NAMALWA (cell line): ENCODE results near the gene SMIM24.
A peak's percentile ranks its signal among the peaks of the same experiment; 100 is the strongest.
"Not testable (repeated sequence)": the region's sequence is repeated elsewhere in the genome, so short reads cannot be mapped to it uniquely, and the experiment has no call there.

ENCODE experiments used
- DNase-seq: peaks from one replicate; pipeline ENCODE4 v3.0.0-alpha.2; 2015; ENCODE audit warnings: low spot score

The SMIM24 gene

GRCh38 chr19:3455960-3456601 is 24.2 kb downstream of the SMIM24 start:
- DNase-seq, result no peak

GRCh38 chr19:3455393-3455955 is 24.9 kb downstream of the SMIM24 start:
- DNase-seq, result no peak

GRCh38 chr19:3454656-3455392 is 25.5 kb downstream of the SMIM24 start:
- no peak for DNase-seq

GRCh38 chr19:3453840-3454239 is 26.5 kb downstream of the SMIM24 start:
- no peak for DNase-seq

- DNase-seq, result not testable (repeated sequence)
Observed at GRCh38 chr19:3452942-3453214, 27.4 kb downstream of the SMIM24 start.

GRCh38 chr19:3452171-3452941 is 28.0 kb downstream of the SMIM24 start:
- no peak for DNase-seq

GRCh38 chr19:3451451-3451866 is 28.9 kb downstream of the SMIM24 start:
- DNase-seq, result no peak

GRCh38 chr19:3450796-3451411 is 29.4 kb downstream of the SMIM24 start:
- DNase-seq, result peak; percentile 54

GRCh38 chr19:3448616-3449334 is 31.6 kb downstream of the SMIM24 start:
- no peak for DNase-seq

- not testable (repeated sequence) for DNase-seq
Observed at GRCh38 chr19:3446657-3447056, 33.7 kb downstream of the SMIM24 start.

- DNase-seq, result no peak
Observed at GRCh38 chr19:3444695-3445234, 35.6 kb downstream of the SMIM24 start.

- no peak for DNase-seq
Observed at GRCh38 chr19:3443840-3444694, 36.3 kb downstream of the SMIM24 start.

- no peak for DNase-seq
Observed at GRCh38 chr19:3442487-3443071, 37.7 kb downstream of the SMIM24 start.

GRCh38 chr19:3441986-3442329 is 38.4 kb downstream of the SMIM24 start:
- DNase-seq, result no peak

GRCh38 chr19:3441089-3441985 is 39.0 kb downstream of the SMIM24 start:
- DNase-seq, result no peak

GRCh38 chr19:3440082-3440481 is 40.2 kb downstream of the SMIM24 start:
- peak; percentile 80 for DNase-seq

- peak; percentile 96 for DNase-seq
Observed at GRCh38 chr19:3434630-3435553, 45.4 kb downstream of the SMIM24 start.
